WTC11 (cell line): ENCODE measurements around the gene GRPEL1. TPM values are rescaled to one million over a fixed set of nuclear protein-coding genes. Genes with fewer than 3 reads are reported as not detected.

Experiments used
- ATAC-seq: fragments of 200-7000 bp; cut with Tn5 transposase; 2 replicates; pipeline ENCODE4 v1.10.0; 2021; ENCODE audit warnings: mild to moderate bottlenecking, moderate library complexity
- CTCF ChIA-PET: fragments of 300-600 bp; sonication (Branson Sonifier 250); formaldehyde crosslinking; loops from one replicate; lab custom pipeline; 2021; ENCODE audit warnings: antibody characterized with exemption; lab: Charles Lee
- POLR2A ChIA-PET: fragments of 350-600 bp; sonication (Branson Sonifier 250); formaldehyde crosslinking; loops from one replicate; lab custom pipeline; 2021; ENCODE audit warnings: antibody characterized with exemption; lab: Charles Lee
- DNase-seq: peaks from one replicate; pipeline ENCODE4 v3.0.0; 2021; ENCODE audit warnings: low spot score
- H3K27ac Mint-ChIP-seq: 2 replicates; pipeline ENCODE4 v1.8.0; 2021; ENCODE audit warnings: mixed read lengths
- H3K27me3 Mint-ChIP-seq: 2 replicates; pipeline ENCODE4 v1.8.0; 2021; ENCODE audit warnings: low read depth, mild to moderate bottlenecking, moderate library complexity, mixed read lengths
- H3K36me3 Mint-ChIP-seq: 2 replicates; pipeline ENCODE4 v1.8.0; 2021; ENCODE audit warnings: mixed read lengths
- H3K4me1 Mint-ChIP-seq: 2 replicates; pipeline ENCODE4 v1.8.0; 2022; ENCODE audit warnings: mixed read lengths
- H3K4me3 Mint-ChIP-seq: 2 replicates; pipeline ENCODE4 v1.8.0; 2021; ENCODE audit warnings: mild to moderate bottlenecking, moderate library complexity, mixed read lengths
- H3K9me3 Mint-ChIP-seq: 2 replicates; pipeline ENCODE4 v1.8.0; 2021; ENCODE audit warnings: mixed read lengths
- CREB1 ChIP-seq: sonication (generic); formaldehyde crosslinking; IDR thresholded peaks from 2 replicates; pipeline ENCODE4 v1.8.0; 2023; ENCODE audit warnings: mild to moderate bottlenecking, missing genetic modification reagents
- CREM ChIP-seq: sonication (generic); formaldehyde crosslinking; IDR thresholded peaks from 2 replicates; pipeline ENCODE4 v1.8.1; 2022; ENCODE audit warnings: mild to moderate bottlenecking, missing genetic modification reagents, moderate library complexity
- E2F4 ChIP-seq: sonication (generic); formaldehyde crosslinking; IDR thresholded peaks from 2 replicates; pipeline ENCODE4 v1.8.1; 2022; ENCODE audit warnings: low read depth, mild to moderate bottlenecking, moderate library complexity, missing genetic modification reagents, borderline replicate concordance
- ETV6 ChIP-seq: sonication (generic); formaldehyde crosslinking; IDR thresholded peaks from 2 replicates; pipeline ENCODE4 v1.8.1; 2022; ENCODE audit warnings: mild to moderate bottlenecking, missing genetic modification reagents
- GTF2I ChIP-seq: fragments of 250-450 bp; sonication (Bioruptor Pico); conservative IDR thresholded peaks from 2 replicates; pipeline ENCODE4 v1.4.0; 2021; ENCODE audit warnings: mild to moderate bottlenecking
- JUN ChIP-seq: sonication (generic); formaldehyde crosslinking; IDR thresholded peaks from 2 replicates; pipeline ENCODE4 v1.8.0; 2023; ENCODE audit warnings: mild to moderate bottlenecking, missing genetic modification reagents
- NFYB ChIP-seq: sonication (generic); formaldehyde crosslinking; conservative IDR thresholded peaks from 2 replicates; pipeline ENCODE4 v1.8.0; 2022; ENCODE audit warnings: low read depth, missing genetic modification reagents
- OVOL2 ChIP-seq: fragments of 250-450 bp; sonication (Bioruptor Pico); IDR thresholded peaks from 2 replicates; pipeline ENCODE4 v1.9.0; 2021; ENCODE audit warnings: mild to moderate bottlenecking, borderline replicate concordance
- PRDM15 ChIP-seq: sonication (generic); formaldehyde crosslinking; IDR thresholded peaks from 2 replicates; pipeline ENCODE4 v1.8.0; 2022; ENCODE audit warnings: missing genetic modification reagents
- TEAD4 ChIP-seq: sonication (generic); formaldehyde crosslinking; IDR thresholded peaks from 2 replicates; pipeline ENCODE4 v1.8.0; 2022; ENCODE audit warnings: mild to moderate bottlenecking, missing genetic modification reagents
- ZMAT4 ChIP-seq: fragments of 250-450 bp; sonication (Bioruptor Pico); IDR thresholded peaks from 2 replicates; pipeline ENCODE4 v1.9.0; 2021; ENCODE audit warnings: mild to moderate bottlenecking
- ZNF219 ChIP-seq: sonication (generic); formaldehyde crosslinking; IDR thresholded peaks from 2 replicates; pipeline ENCODE4 v1.8.0; 2023; ENCODE audit warnings: missing genetic modification reagents, mild to moderate bottlenecking, borderline replicate concordance
- ZNF532 ChIP-seq: fragments of 250-450 bp; sonication (Bioruptor Pico); IDR thresholded peaks from 2 replicates; pipeline ENCODE4 v1.9.0; 2021; ENCODE audit warnings: mild to moderate bottlenecking, borderline replicate concordance
- total RNA-seq: library from RNA; stranded (reverse); gene quantifications from 3 replicates; pipeline ENCODE4 v1.2.3, GENCODE V29; 2021
- TF ChIP-seq, protein P1 (sequence below): sonication (generic); formaldehyde crosslinking; IDR thresholded peaks from 2 replicates; pipeline ENCODE4 v1.8.0; 2023; ENCODE audit warnings: missing genetic modification reagents, mild to moderate bottlenecking, borderline replicate concordance
- TF ChIP-seq, protein P2 (sequence below): sonication (generic); formaldehyde crosslinking; IDR thresholded peaks from 2 replicates; pipeline ENCODE4 v1.8.0; 2022; ENCODE audit warnings: mild to moderate bottlenecking, missing genetic modification reagents

The GRPEL1 gene
- total RNA-seq, 1 experiment from 2014 or later, result 50.0 TPM

- TF ChIP-seq ZNF219 (CRISPR knock-in tag) (0 out of 2 replicates have a peak, but pooled peaks have one; percentile 39), ETV6 (CRISPR knock-in tag) (peak; percentile 59; the same call in 1 of the 2 replicates), NFYB (CRISPR knock-in tag) (peak; percentile 77)
- TF ChIP-seq, protein P1, sequence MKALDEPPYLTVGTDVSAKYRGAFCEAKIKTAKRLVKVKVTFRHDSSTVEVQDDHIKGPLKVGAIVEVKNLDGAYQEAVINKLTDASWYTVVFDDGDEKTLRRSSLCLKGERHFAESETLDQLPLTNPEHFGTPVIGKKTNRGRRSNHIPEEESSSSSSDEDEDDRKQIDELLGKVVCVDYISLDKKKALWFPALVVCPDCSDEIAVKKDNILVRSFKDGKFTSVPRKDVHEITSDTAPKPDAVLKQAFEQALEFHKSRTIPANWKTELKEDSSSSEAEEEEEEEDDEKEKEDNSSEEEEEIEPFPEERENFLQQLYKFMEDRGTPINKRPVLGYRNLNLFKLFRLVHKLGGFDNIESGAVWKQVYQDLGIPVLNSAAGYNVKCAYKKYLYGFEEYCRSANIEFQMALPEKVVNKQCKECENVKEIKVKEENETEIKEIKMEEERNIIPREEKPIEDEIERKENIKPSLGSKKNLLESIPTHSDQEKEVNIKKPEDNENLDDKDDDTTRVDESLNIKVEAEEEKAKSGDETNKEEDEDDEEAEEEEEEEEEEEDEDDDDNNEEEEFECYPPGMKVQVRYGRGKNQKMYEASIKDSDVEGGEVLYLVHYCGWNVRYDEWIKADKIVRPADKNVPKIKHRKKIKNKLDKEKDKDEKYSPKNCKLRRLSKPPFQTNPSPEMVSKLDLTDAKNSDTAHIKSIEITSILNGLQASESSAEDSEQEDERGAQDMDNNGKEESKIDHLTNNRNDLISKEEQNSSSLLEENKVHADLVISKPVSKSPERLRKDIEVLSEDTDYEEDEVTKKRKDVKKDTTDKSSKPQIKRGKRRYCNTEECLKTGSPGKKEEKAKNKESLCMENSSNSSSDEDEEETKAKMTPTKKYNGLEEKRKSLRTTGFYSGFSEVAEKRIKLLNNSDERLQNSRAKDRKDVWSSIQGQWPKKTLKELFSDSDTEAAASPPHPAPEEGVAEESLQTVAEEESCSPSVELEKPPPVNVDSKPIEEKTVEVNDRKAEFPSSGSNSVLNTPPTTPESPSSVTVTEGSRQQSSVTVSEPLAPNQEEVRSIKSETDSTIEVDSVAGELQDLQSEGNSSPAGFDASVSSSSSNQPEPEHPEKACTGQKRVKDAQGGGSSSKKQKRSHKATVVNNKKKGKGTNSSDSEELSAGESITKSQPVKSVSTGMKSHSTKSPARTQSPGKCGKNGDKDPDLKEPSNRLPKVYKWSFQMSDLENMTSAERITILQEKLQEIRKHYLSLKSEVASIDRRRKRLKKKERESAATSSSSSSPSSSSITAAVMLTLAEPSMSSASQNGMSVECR, result 0 out of 2 replicates have a peak, but pooled peaks have one; percentile 10
Observed at GRCh38 chr4:7067452-7068278, at the start of gene GRPEL1 (continued).

GRCh38 chr4:7116705-7117104 is 48.8 kb upstream of the GRPEL1 start:
- no peak overlapping the region for H3K4me3 Mint-ChIP-seq
- DNase-seq, result no peak
- CTCF ChIA-PET, result interaction anchor here (1.0 kb wide), 1 partner anchor 15 kb away, joined by 3 read pairs; no protein-coding TSS in a partner anchor
- TF ChIP-seq ETV6 (CRISPR knock-in tag) (no peak), JUN (CRISPR knock-in tag) (no peak), E2F4 (CRISPR knock-in tag) (no peak), CREB1 (CRISPR knock-in tag) (no peak), GTF2I (no peak), PRDM15 (CRISPR knock-in tag) (no peak), TEAD4 (no peak), ZMAT4 (no peak), ZNF532 (CRISPR knock-in tag) (no peak), OVOL2 (CRISPR knock-in tag) (no peak), CREM (CRISPR knock-in tag) (no peak)
- TF ChIP-seq, protein P2, sequence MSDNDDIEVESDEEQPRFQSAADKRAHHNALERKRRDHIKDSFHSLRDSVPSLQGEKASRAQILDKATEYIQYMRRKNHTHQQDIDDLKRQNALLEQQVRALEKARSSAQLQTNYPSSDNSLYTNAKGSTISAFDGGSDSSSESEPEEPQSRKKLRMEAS (CRISPR knock-in tag), result no peak
- TF ChIP-seq, protein P1, result no peak

More at GRCh38 chr4:7116705-7117104, 48.8 kb upstream of the GRPEL1 start:
- H3K4me1 Mint-ChIP-seq, result no peaks in the 10 kb centered on the region
- no peaks in the 10 kb centered on the region for H3K36me3 Mint-ChIP-seq
- POLR2A ChIA-PET, result no interaction called here
- ATAC-seq, result no peak
- H3K9me3 Mint-ChIP-seq, result peaks cover 20% of the 10 kb centered on the region
- H3K27ac Mint-ChIP-seq, result no peak overlapping the region
- peaks cover 8% of the 10 kb centered on the region for H3K27me3 Mint-ChIP-seq
